Measurements from ENCODE around the gene RYR2. TPM values are rescaled to one million over a fixed set of nuclear protein-coding genes. Genes with fewer than 3 reads are reported as not detected.
A peak's percentile ranks its signal among the peaks of the same experiment; 100 is the strongest.

The RYR2 gene
- total and polyA plus RNA-seq, 9 of the 15 experiments (the other 6 are each of a cell fraction or from before 2014, with no cell fraction given) = 0.03 to 0.42 (median 0.14) TPM

- Histone ChIP-seq H3K36me3 (ENCODE audit: control insufficient read depth, insufficient read depth, low read length) (no peaks in the 10 kb centered on the region), H4K20me1 (replicated peaks; ENCODE audit: control insufficient read depth, insufficient read depth, low read length) (no peaks in the 10 kb centered on the region), H3K4me2 (ENCODE audit: insufficient read depth, low read length) (no peak overlapping the region), H3K27ac (ENCODE audit: extremely low read depth, low read depth, low read length) (no peak overlapping the region), H3K79me2 (ENCODE audit: control insufficient read depth, insufficient read depth, low read length) (no peaks in the 10 kb centered on the region), H3K27me3 (ENCODE audit: control insufficient read depth in 2 of 2, insufficient read depth in 2 of 2, low read length in 2 of 2) (no peaks in the 10 kb centered on the region), H3K9me1 (ENCODE audit: control insufficient read depth, insufficient read depth, low read length) (no peaks in the 10 kb centered on the region), H3K4me1 (replicated peaks in 1 of 2; ENCODE audit: control insufficient read depth in 2 of 2, insufficient read depth in 2 of 2, low read length in 2 of 2) (no peaks in the 10 kb centered on the region), H3K4me3 (no peak overlapping the region), H3K9me3 (replicated peaks; ENCODE audit: control insufficient read depth, insufficient read depth, low read depth, low read length) (no peaks in the 10 kb centered on the region), H2AFZ (ENCODE audit: low read depth, low read length) (no peak overlapping the region), H3K9ac (ENCODE audit: insufficient read depth in 1 of 2, low read depth in 2 of 2, low read length in 2 of 2) (no peak overlapping the region)
- 2% methylated on average over 6 of the region's 6 CpGs for WGBS (ENCODE audit: insufficient coverage, low coverage, missing lambda C conversion rate)
- TF ChIP-seq HSF4 (CRISPR knock-in tag; IDR thresholded peaks at IDR 0.05; ENCODE audit: borderline replicate concordance) = no peak
- TF ChIP-seq RAD21 (CRISPR knock-in tag; conservative IDR thresholded peaks at IDR 0.05 in 1 of 2, IDR thresholded peaks at IDR 0.05 in 1 of 2) = peak; percentile 27 to 53; a peak in 3 of 4 replicates
- no peak for TF ChIP-seq ELF2 (CRISPR knock-in tag; IDR thresholded peaks at IDR 0.05)
- no peak for TF ChIP-seq ELK1 (CRISPR knock-in tag; IDR thresholded peaks at IDR 0.05)
- TF ChIP-seq ZBED1 (IDR thresholded peaks at IDR 0.05) = no peak
- peak; percentile 20 to 48 (median 38); a peak in 5 of 6 replicates for TF ChIP-seq CTCF (IDR thresholded peaks at IDR 0.05 in 2 of 3, conservative IDR thresholded peaks at IDR 0.05 in 1 of 3; ENCODE audit: insufficient read depth in 2 of 3, low read depth in 1 of 3, low read length in 3 of 3)
- TF ChIP-seq SMC3 (conservative IDR thresholded peaks at IDR 0.05; ENCODE audit: insufficient read depth, low read depth, low read length) = 0 out of 2 replicates have a peak, but pooled peaks have one; percentile 10
- DNase-seq (ENCODE audit: extremely low read depth in 1 of 4, low spot score in 3 of 4) = peak; percentile 10 to 43 (median 36)
- no peak for ATAC-seq
- BruUV-seq (replicated peaks) = no TSS peak
- POLR2A ChIA-PET = no interaction called here
- intact Hi-C loops (cut with micrococcal nuclease) (no loop called here), in situ Hi-C loops (cut with MboI) (no loop called here)
- CTCF ChIA-PET (ENCODE audit: low intra/inter-chr PET ratio) = no interaction called here
- no peak for FAIRE-seq
Measured at GRCh38 chr1:237851210-237851845, 809.3 kb downstream of the RYR2 start.
